NCI-H2196 treated with DMSO at 0.1 percent for 48 hours (cell line): ENCODE results near the gene TPI1.

Experiments used
- DNase-seq: peaks from one replicate; lab custom pipeline; 2025; ENCODE audit not compliant: unreplicated experiment; lab: John Stamatoyannopoulos, UW

TPI1 gene

GRCh38 chr12:6867413-6868210 is at the start of gene TPI1:
Gene TPI1 (plus strand): TSS chr12:6867531. CDS start chr12:6867567, 36 bp downstream.
- DNase-seq, result no peak

- no peak for DNase-seq
Observed at GRCh38 chr12:6817662-6818157, 49.6 kb upstream of the TPI1 start.

- DNase-seq, result no peak
Observed at GRCh38 chr12:6818222-6818621, 49.1 kb upstream of the TPI1 start.

- DNase-seq, result no peak
Observed at GRCh38 chr12:6818645-6819044, 48.7 kb upstream of the TPI1 start.

GRCh38 chr12:6819106-6820030 is 48.0 kb upstream of the TPI1 start:
- no peak for DNase-seq

GRCh38 chr12:6820166-6820565 is 47.2 kb upstream of the TPI1 start:
- DNase-seq, result no peak

GRCh38 chr12:6821591-6822425 is 45.5 kb upstream of the TPI1 start, which contains the start of gene GPR162:
Gene GPR162 (plus strand): TSS chr12:6821821. CDS start chr12:6823899, 2,078 bp downstream.
- peak; percentile 31 for DNase-seq

- no peak for DNase-seq
Observed at GRCh38 chr12:6822426-6823135, 44.8 kb upstream of the TPI1 start.

GRCh38 chr12:6823182-6824084 is 43.9 kb upstream of the TPI1 start:
- DNase-seq, result no peak

- no peak for DNase-seq
Observed at GRCh38 chr12:6824085-6824775, 43.1 kb upstream of the TPI1 start.

- DNase-seq, result no peak
Observed at GRCh38 chr12:6824901-6825381, 42.4 kb upstream of the TPI1 start.

GRCh38 chr12:6825398-6826124 is 41.8 kb upstream of the TPI1 start:
- peak; percentile 35 for DNase-seq

GRCh38 chr12:6826125-6826733 is 41.1 kb upstream of the TPI1 start:
- DNase-seq, result no peak

- no peak for DNase-seq
Observed at GRCh38 chr12:6826734-6827436, 40.4 kb upstream of the TPI1 start.

GRCh38 chr12:6827437-6827911 is 39.9 kb upstream of the TPI1 start:
- DNase-seq, result peak; percentile 25

GRCh38 chr12:6827982-6828780 is 39.1 kb upstream of the TPI1 start, which contains the start of gene P3H3:
Gene P3H3 (plus strand): TSS chr12:6828407. CDS start chr12:6828441, 34 bp downstream.
- no peak for DNase-seq
